Upper lobe of left lung (tissue), 4 donors: Measurements from ENCODE around the gene TMEM225B.

Experiments
- POLR2A ChIP-seq, 4 donors: fragments of 450-650 bp; IDR thresholded peaks; one replicate each; pipeline ENCODE4 v1.5.1; 2016 to 2017; ENCODE audit warnings: antibody characterized with exemption in 4 of 4, mild to moderate bottlenecking in 2 of 4
- TF ChIP-seq, protein P1 (sequence below), 6 experiments: fragments of 450-650 bp in 4 of 6; fragments of 200-600 bp in 2 of 6; sonication (generic) in 2 of 6; IDR thresholded peaks; one replicate each; pipeline ENCODE4 v1.5.1; 2016 to 2019; ENCODE audit warnings: antibody characterized with exemption in 6 of 6

DNA sequence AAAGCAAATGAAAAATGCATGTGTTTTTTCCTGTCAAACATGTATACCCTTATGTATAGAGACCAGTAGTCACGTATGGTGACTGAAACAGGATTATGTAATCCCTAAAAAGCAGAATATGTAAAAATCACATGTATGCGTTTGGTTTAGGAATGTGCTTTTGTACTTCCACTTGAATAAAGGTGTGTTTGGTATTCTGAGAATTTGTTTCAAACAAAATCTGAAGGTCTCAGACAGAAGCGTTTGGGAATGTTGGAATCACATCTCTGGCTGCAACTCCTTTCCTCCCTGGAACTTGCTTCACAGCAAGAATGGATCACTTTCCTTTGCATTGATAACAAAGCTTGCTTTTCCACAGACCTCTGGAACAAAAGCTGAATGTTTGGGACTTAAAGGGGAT, 21.8 kb upstream of the TMEM225B start:
- TF ChIP-seq, protein P1, sequence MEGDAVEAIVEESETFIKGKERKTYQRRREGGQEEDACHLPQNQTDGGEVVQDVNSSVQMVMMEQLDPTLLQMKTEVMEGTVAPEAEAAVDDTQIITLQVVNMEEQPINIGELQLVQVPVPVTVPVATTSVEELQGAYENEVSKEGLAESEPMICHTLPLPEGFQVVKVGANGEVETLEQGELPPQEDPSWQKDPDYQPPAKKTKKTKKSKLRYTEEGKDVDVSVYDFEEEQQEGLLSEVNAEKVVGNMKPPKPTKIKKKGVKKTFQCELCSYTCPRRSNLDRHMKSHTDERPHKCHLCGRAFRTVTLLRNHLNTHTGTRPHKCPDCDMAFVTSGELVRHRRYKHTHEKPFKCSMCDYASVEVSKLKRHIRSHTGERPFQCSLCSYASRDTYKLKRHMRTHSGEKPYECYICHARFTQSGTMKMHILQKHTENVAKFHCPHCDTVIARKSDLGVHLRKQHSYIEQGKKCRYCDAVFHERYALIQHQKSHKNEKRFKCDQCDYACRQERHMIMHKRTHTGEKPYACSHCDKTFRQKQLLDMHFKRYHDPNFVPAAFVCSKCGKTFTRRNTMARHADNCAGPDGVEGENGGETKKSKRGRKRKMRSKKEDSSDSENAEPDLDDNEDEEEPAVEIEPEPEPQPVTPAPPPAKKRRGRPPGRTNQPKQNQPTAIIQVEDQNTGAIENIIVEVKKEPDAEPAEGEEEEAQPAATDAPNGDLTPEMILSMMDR (IDR thresholded peaks at IDR 0.05), result no peak
- no peak for TF ChIP-seq POLR2A (IDR thresholded peaks at IDR 0.05)
